ENCODE data around the gene COMMD8. TPM values are rescaled to one million over a fixed set of nuclear protein-coding genes. Genes with fewer than 3 reads are reported as not detected.
A peak's percentile ranks its signal among the peaks of the same experiment; 100 is the strongest.

Gene COMMD8
- polyA plus RNA-seq, 1 donor = 25.2 TPM

- Histone ChIP-seq H3K27ac (ENCODE audit: low read length) (no peak overlapping the region), H3K36me3 (ENCODE audit: control insufficient read depth, insufficient read depth, low read length) (no peaks in the 10 kb centered on the region), H3K9me3 (ENCODE audit: control insufficient read depth, low read depth, low read length) (no peaks in the 10 kb centered on the region), H3K4me3 (ENCODE audit: low read length) (no peak overlapping the region), H3K4me1 (ENCODE audit: control insufficient read depth, insufficient read depth, low read length) (no peaks in the 10 kb centered on the region), H3K27me3 (ENCODE audit: control insufficient read depth, insufficient read depth, low read length) (no peaks in the 10 kb centered on the region)
- DNase-seq = peak in 1 of 2 donors; percentile 22
- 100% methylated on average over 1 of the region's 4 CpGs for WGBS (ENCODE audit: insufficient coverage, low lambda C conversion rate)
Measured at GRCh38 chr4:47478804-47479203, 15.3 kb upstream of the COMMD8 start.

GRCh38 chr4:47475411-47475810 lies 11.9 kb upstream of the COMMD8 start:
- H3K27ac ChIP-seq (ENCODE audit: low read length) = no peak overlapping the region
- no peaks in the 10 kb centered on the region for H3K9me3 ChIP-seq (ENCODE audit: control insufficient read depth, low read depth, low read length)
- no CpG with 5 or more reads among the region's 1 CpG for WGBS (ENCODE audit: insufficient coverage, low lambda C conversion rate)
- no peak for DNase-seq
- no peaks in the 10 kb centered on the region for H3K27me3 ChIP-seq (ENCODE audit: control insufficient read depth, insufficient read depth, low read length)
- H3K36me3 ChIP-seq (ENCODE audit: control insufficient read depth, insufficient read depth, low read length) = no peaks in the 10 kb centered on the region
- H3K4me1 ChIP-seq (ENCODE audit: control insufficient read depth, insufficient read depth, low read length) = no peaks in the 10 kb centered on the region
- H3K4me3 ChIP-seq (ENCODE audit: low read length) = no peak overlapping the region

DNA sequence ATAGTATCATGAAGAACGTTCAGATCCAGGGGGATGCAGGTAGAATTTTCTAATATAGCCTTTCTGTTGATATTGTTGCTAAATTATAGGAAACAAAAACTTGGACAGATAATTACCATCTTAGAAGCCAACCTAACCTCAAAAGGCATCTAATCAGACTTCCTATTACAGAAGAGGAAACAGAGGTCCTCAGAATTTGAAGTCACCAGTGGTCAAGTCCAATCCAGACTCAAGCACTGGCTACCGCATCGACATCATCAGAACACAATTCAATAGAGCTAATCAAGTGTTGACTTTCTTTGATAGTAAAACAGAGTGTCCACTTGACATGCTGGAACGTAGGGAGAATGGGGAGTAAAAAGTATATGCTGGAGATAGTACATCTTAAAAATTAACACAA lies 11.3 kb upstream of the COMMD8 start:
- no peak for DNase-seq
- WGBS (ENCODE audit: insufficient coverage, low lambda C conversion rate) = 68% methylated on average over 2 of the region's 4 CpGs
- H3K4me1 ChIP-seq (ENCODE audit: control insufficient read depth, insufficient read depth, low read length) = no peaks in the 10 kb centered on the region
- H3K9me3 ChIP-seq (ENCODE audit: control insufficient read depth, low read depth, low read length) = no peaks in the 10 kb centered on the region
- H3K36me3 ChIP-seq (ENCODE audit: control insufficient read depth, insufficient read depth, low read length) = no peaks in the 10 kb centered on the region
- H3K4me3 ChIP-seq (ENCODE audit: low read length) = no peak overlapping the region
- H3K27ac ChIP-seq (ENCODE audit: low read length) = no peak overlapping the region
- H3K27me3 ChIP-seq (ENCODE audit: control insufficient read depth, insufficient read depth, low read length) = no peaks in the 10 kb centered on the region

DNA sequence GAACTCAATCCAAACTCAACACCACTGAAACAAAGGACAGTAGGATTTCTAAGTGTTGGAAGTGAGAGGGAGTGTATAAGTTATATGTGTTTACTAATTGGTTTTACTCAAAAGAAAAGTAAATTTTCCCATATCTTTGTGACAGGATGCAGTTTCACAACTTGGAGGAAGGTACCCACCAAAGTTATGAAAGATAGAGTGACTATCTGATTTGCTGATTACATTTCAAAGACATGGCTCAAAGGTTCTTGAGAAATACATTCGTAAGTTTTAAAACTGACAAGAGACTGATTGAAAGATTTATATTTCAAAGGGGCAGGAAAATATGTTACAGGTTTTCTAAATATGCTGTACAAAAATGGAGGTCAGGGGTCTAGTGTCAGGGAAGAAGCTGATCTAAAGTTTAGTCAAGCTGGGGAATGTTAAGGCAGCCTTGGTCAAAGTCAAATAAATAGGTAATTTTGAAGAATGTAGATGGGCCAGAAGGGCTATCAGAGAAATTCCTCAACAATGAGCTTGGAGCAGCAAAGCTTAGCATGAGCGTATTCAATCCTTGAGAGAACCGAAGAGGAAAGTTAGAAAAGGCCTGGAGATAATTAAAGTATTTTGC lies 9.7 kb upstream of the COMMD8 start:
- Histone ChIP-seq H3K9me3 (ENCODE audit: control insufficient read depth, low read depth, low read length) (no peaks in the 10 kb centered on the region), H3K27me3 (ENCODE audit: control insufficient read depth, insufficient read depth, low read length) (no peaks in the 10 kb centered on the region), H3K4me1 (ENCODE audit: control insufficient read depth, insufficient read depth, low read length) (no peaks in the 10 kb centered on the region), H3K27ac (ENCODE audit: low read length) (no peak overlapping the region), H3K36me3 (ENCODE audit: control insufficient read depth, insufficient read depth, low read length) (no peaks in the 10 kb centered on the region), H3K4me3 (ENCODE audit: low read length) (no peak overlapping the region)
- no peak for DNase-seq
- WGBS (ENCODE audit: insufficient coverage, low lambda C conversion rate) = 60% methylated on average over 1 of the region's 3 CpGs

DNA sequence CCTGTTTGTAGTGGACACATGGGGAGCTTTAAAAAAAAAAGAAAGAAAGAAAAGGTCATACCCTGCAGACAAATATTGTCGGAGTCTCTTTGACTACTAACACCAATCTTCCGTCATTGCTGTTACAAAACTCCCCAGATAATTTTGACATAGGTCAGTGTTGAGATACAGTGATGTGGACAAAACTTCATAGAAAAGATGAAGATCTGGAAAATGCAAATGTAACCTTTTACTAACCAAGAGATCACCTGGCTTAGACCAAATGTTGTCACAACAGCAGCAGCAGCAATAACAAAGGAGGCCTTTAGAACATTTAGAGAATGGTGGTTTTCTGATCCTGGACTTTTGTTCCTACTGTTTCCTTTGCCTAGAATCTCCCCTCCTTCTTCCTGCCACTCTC lies 8.1 kb upstream of the COMMD8 start:
- Histone ChIP-seq H3K36me3 (ENCODE audit: control insufficient read depth, insufficient read depth, low read length) (no peaks in the 10 kb centered on the region), H3K9me3 (ENCODE audit: control insufficient read depth, low read depth, low read length) (no peaks in the 10 kb centered on the region), H3K27ac (ENCODE audit: low read length) (no peak overlapping the region), H3K4me1 (ENCODE audit: control insufficient read depth, insufficient read depth, low read length) (no peaks in the 10 kb centered on the region), H3K27me3 (ENCODE audit: control insufficient read depth, insufficient read depth, low read length) (no peaks in the 10 kb centered on the region), H3K4me3 (ENCODE audit: low read length) (no peak overlapping the region)
- 100% methylated on average over 2 of the region's 2 CpGs for WGBS (ENCODE audit: insufficient coverage, low lambda C conversion rate)
- DNase-seq = no peak

DNA sequence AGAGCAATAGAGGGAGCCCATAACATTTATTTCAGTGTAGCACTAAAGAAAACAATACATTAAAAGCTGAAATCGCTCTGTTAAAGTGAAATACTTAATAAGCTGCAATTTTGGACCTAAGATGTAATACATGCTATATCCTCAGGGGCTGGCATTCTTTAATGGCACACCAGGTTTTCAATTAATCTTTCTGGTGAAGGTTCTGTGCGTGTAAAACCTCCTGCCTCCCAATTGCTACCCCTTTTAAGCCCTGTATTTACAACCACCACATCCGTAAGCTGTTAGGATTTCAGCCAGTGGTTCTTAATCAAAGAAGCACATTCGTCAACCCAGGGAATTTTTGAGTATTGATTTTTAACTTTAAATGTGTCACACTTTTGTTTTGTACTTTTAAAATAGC lies 7.6 kb upstream of the COMMD8 start:
- no peak overlapping the region for H3K4me3 ChIP-seq (ENCODE audit: low read length)
- WGBS (ENCODE audit: insufficient coverage, low lambda C conversion rate) = 50% methylated on average over 2 of the region's 4 CpGs
- no peak for DNase-seq

DNA sequence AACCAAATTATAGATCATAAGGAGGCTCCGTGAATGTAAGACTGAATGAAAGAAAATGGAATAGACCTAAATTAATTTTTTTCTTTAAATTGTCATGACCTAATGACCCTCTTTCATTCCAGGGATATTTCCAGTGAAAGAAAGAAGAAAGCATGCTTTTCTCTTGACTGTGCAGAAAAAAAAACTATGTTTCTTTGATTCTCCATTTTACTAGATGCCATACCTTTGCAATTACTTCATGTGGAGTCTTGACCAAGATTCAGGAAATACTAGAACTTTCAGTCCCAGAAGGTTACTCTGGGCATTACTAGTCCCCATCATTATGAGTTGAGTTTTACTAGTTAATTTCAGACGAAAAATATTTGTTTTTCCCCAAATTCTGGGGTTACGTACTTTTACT lies 6.4 kb upstream of the COMMD8 start:
- Histone ChIP-seq H3K36me3 (ENCODE audit: control insufficient read depth, insufficient read depth, low read length) (no peaks in the 10 kb centered on the region), H3K9me3 (ENCODE audit: control insufficient read depth, low read depth, low read length) (no peaks in the 10 kb centered on the region), H3K27me3 (ENCODE audit: control insufficient read depth, insufficient read depth, low read length) (no peaks in the 10 kb centered on the region), H3K27ac (ENCODE audit: low read length) (no peak overlapping the region), H3K4me3 (ENCODE audit: low read length) (no peak overlapping the region), H3K4me1 (ENCODE audit: control insufficient read depth, insufficient read depth, low read length) (no peaks in the 10 kb centered on the region)
- DNase-seq = no peak
- WGBS (ENCODE audit: insufficient coverage, low lambda C conversion rate) = 92% methylated on average over 3 of the region's 3 CpGs

More for the DNA sequence above, 7.6 kb upstream of the COMMD8 start:
- no peak overlapping the region for H3K27ac ChIP-seq (ENCODE audit: low read length)
- no peaks in the 10 kb centered on the region for H3K9me3 ChIP-seq (ENCODE audit: control insufficient read depth, low read depth, low read length)
- H3K4me1 ChIP-seq (ENCODE audit: control insufficient read depth, insufficient read depth, low read length) = no peaks in the 10 kb centered on the region
- H3K27me3 ChIP-seq (ENCODE audit: control insufficient read depth, insufficient read depth, low read length) = no peaks in the 10 kb centered on the region
- H3K36me3 ChIP-seq (ENCODE audit: control insufficient read depth, insufficient read depth, low read length) = no peaks in the 10 kb centered on the region

DNA sequence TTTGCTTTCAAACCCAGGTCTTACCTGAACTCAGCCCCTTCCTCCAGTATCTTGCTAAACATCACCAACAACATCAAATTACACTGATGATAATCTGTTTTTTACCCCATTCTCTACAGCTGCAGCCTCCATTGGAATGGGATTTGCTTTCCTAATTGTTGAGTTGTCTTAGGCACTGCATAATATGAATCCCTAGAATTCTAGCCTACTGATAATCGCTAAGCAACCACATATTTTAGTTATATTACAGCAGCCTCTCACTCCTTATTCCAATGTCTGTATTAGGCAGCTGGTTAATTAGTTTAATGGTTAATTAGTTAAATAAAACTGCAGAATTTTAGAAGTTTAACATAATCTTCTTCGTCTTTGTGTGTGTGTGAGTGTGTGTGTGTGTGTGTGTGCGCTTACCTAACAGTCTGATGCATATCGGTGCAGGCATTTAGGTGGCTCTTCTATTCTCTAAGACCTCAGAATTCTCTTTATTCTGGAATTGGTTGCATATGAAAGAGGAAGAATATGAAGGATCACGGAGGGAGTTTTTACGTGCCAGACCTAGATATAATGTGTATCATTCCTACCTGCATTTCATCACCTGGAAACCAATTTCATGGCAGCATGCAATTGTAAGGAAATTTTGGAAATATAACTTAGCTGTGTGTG lies 5.3 kb upstream of the COMMD8 start:
- DNase-seq = no peak
- H3K27me3 ChIP-seq (ENCODE audit: control insufficient read depth, insufficient read depth, low read length) = no peaks in the 10 kb centered on the region
- H3K4me1 ChIP-seq (ENCODE audit: control insufficient read depth, insufficient read depth, low read length) = no peaks in the 10 kb centered on the region
- H3K4me3 ChIP-seq (ENCODE audit: low read length) = no peak overlapping the region
- no peaks in the 10 kb centered on the region for H3K36me3 ChIP-seq (ENCODE audit: control insufficient read depth, insufficient read depth, low read length)
- 83% methylated on average over 2 of the region's 6 CpGs for WGBS (ENCODE audit: insufficient coverage, low lambda C conversion rate)
- H3K9me3 ChIP-seq (ENCODE audit: control insufficient read depth, low read depth, low read length) = no peaks in the 10 kb centered on the region
- H3K27ac ChIP-seq (ENCODE audit: low read length) = no peak overlapping the region

DNA sequence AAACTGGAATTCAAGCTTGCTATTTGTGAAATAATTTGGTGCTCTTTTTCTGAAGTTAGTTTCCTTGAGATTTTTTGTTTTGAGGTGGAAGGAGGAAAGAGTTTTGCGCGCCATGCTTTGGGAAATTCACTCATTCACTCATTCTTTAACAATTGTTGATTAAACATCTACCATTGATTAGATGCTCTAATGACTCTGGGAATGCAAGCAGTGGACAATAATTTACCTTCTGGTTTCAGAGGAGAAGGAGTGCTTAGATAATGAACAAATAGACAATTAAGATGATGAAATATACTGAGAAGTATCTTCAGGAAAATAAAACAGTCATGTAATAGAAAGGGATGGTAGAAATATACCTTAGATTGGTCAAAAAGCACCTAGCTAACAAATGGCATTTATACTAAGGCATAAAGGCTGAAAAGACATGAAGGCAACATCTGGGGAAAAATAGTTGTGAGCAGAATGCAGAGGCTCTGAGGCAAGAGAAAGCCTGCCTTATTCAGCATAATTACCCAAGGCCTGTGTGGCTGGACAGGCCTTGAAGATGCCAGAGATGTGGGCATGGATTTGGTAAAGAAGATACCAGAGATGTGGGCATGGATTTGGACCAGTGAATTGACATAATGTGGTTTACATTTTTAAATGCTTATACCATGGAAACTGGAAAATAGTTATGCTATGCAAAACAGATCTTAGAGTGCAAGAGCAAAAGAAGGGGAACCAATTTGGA lies 2.7 kb upstream of the COMMD8 start:
- whole genome bisulfite sequencing (ENCODE audit: insufficient coverage, low lambda C conversion rate) = no CpG with 5 or more reads among the region's 2 CpGs

DNA sequence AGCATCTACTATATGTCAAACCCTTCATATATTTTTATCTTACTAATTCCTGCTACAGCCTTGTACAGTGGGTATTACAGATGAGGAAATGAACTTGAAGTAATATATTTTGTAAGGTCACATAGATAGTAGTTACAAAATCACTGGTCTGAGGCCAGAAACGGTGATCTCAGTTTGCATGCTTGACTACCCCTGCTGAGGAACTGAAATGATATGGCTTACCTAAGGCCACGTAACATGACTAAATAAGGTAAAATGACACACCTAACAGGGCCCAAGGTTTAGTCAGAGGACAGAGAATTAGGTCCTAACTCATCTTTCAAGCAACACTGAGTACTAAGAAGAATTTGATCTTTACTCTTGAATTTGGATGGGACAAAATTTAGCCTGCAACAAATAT lies 1.5 kb upstream of the COMMD8 start:
- DNase-seq = no peak
- Histone ChIP-seq H3K27me3 (ENCODE audit: control insufficient read depth, insufficient read depth, low read length) (no peaks in the 10 kb centered on the region), H3K9me3 (ENCODE audit: control insufficient read depth, low read depth, low read length) (no peaks in the 10 kb centered on the region), H3K36me3 (ENCODE audit: control insufficient read depth, insufficient read depth, low read length) (no peaks in the 10 kb centered on the region), H3K4me1 (ENCODE audit: control insufficient read depth, insufficient read depth, low read length) (no peaks in the 10 kb centered on the region), H3K4me3 (ENCODE audit: low read length) (no peak overlapping the region), H3K27ac (ENCODE audit: low read length) (no peak overlapping the region)
- 100% methylated on average over 1 of the region's 2 CpGs for WGBS (ENCODE audit: insufficient coverage, low lambda C conversion rate)

More for the DNA sequence above, 2.7 kb upstream of the COMMD8 start:
- DNase-seq = no peak
- H3K4me1 ChIP-seq (ENCODE audit: control insufficient read depth, insufficient read depth, low read length) = no peaks in the 10 kb centered on the region
- H3K9me3 ChIP-seq (ENCODE audit: control insufficient read depth, low read depth, low read length) = no peaks in the 10 kb centered on the region
- no peak overlapping the region for H3K27ac ChIP-seq (ENCODE audit: low read length)
- H3K36me3 ChIP-seq (ENCODE audit: control insufficient read depth, insufficient read depth, low read length) = no peaks in the 10 kb centered on the region
- H3K27me3 ChIP-seq (ENCODE audit: control insufficient read depth, insufficient read depth, low read length) = no peaks in the 10 kb centered on the region
- H3K4me3 ChIP-seq (ENCODE audit: low read length) = no peak overlapping the region

All from large intestine (tissue), 3 donors.